ENCODE data around the gene CROCC2. TPM values are rescaled to one million over a fixed set of nuclear protein-coding genes. Genes with fewer than 3 reads are reported as not detected.

CROCC2 gene
- total RNA-seq, 1 donor, result not detected

GRCh38 chr2:241038374-241039180 is 132.4 kb downstream of the CROCC2 start:
- Histone ChIP-seq H3K27me3 (ENCODE audit: insufficient read depth, low read length) (no peaks in the 10 kb centered on the region), H3K4me1 (ENCODE audit: insufficient read depth, low read length) (peaks cover 19% of the 10 kb centered on the region), H3K4me3 (ENCODE audit: low read length) (no peak overlapping the region), H3K9me3 (ENCODE audit: low read depth, low read length) (no peaks in the 10 kb centered on the region)

- H3K4me1 ChIP-seq (ENCODE audit: insufficient read depth, low read length), result peaks cover 19% of the 10 kb centered on the region
- no peaks in the 10 kb centered on the region for H3K9me3 ChIP-seq (ENCODE audit: low read depth, low read length)
- no peaks in the 10 kb centered on the region for H3K27me3 ChIP-seq (ENCODE audit: insufficient read depth, low read length)
- no peak overlapping the region for H3K4me3 ChIP-seq (ENCODE audit: low read length)
These were observed 133.3 kb downstream of the CROCC2 start for GRCh38 chr2:241039416-241039815.

- Histone ChIP-seq H3K9me3 (ENCODE audit: low read depth, low read length) (no peaks in the 10 kb centered on the region), H3K4me1 (ENCODE audit: insufficient read depth, low read length) (peaks cover 19% of the 10 kb centered on the region), H3K4me3 (ENCODE audit: low read length) (no peak overlapping the region), H3K27me3 (ENCODE audit: insufficient read depth, low read length) (no peaks in the 10 kb centered on the region)
These were observed 134.1 kb downstream of the CROCC2 start for GRCh38 chr2:241040081-241040803.

GRCh38 chr2:241041589-241042158 is 135.5 kb downstream of the CROCC2 start:
- Histone ChIP-seq H3K27me3 (ENCODE audit: insufficient read depth, low read length) (no peaks in the 10 kb centered on the region), H3K4me1 (ENCODE audit: insufficient read depth, low read length) (peaks cover 18% of the 10 kb centered on the region), H3K9me3 (ENCODE audit: low read depth, low read length) (peaks cover 6% of the 10 kb centered on the region), H3K4me3 (ENCODE audit: low read length) (no peak overlapping the region)

Other genes starting within 250 kb of the CROCC2 start
- not detected for gene AQP12B, start 223.5 kb upstream of the CROCC2 start, total RNA-seq
- not detected for gene AQP12A, start 214.5 kb upstream of the CROCC2 start, total RNA-seq
- not detected for gene KIF1A, start 86.1 kb upstream of the CROCC2 start, total RNA-seq
- not detected for gene AGXT, start 37.5 kb upstream of the CROCC2 start, total RNA-seq
- gene MAB21L4, start 10.2 kb upstream of the CROCC2 start, total RNA-seq, result not detected
- 8.2 TPM for gene SNED1, start 92.3 kb downstream of the CROCC2 start, total RNA-seq
- 103 TPM for gene MTERF4, start 196.0 kb downstream of the CROCC2 start, total RNA-seq
- gene PASK, start 243.1 kb downstream of the CROCC2 start, total RNA-seq, result 101 TPM
- 27.2 TPM for gene PPP1R7, start 244.1 kb downstream of the CROCC2 start, total RNA-seq

All from mononuclear cell (primary cell).